Activated T-helper 17 cell treated with anti-CD3 and anti-CD28 coated beads, Interleukin-2, amount 50 U/mL, for 72 hours (primary cell): ENCODE data around the gene ARF6. TPM values are rescaled to one million over a fixed set of nuclear protein-coding genes. Genes with fewer than 3 reads are reported as not detected.

ENCODE experiments used
- ATAC-seq: fragments of 150-1000 bp; cut with Tn5 transposase; replicated peaks from 2 replicates; pipeline ENCODE4 v1.10.0; 2021; ENCODE audit warnings: mild to moderate bottlenecking, moderate library complexity
- H3K27ac Mint-ChIP-seq: one replicate; pipeline ENCODE4 v1.8.0; 2022; ENCODE audit warnings: mixed read lengths
- H3K27me3 Mint-ChIP-seq: one replicate; pipeline ENCODE4 v1.8.0; 2022; ENCODE audit warnings: mixed read lengths
- H3K36me3 Mint-ChIP-seq: one replicate; pipeline ENCODE4 v1.8.0; 2022; ENCODE audit warnings: low read depth, mild to moderate bottlenecking, mixed read lengths
- H3K4me1 Mint-ChIP-seq: one replicate; pipeline ENCODE4 v1.8.0; 2022; ENCODE audit warnings: mixed read lengths
- H3K4me3 Mint-ChIP-seq: one replicate; pipeline ENCODE4 v1.8.0; 2022; ENCODE audit warnings: mild to moderate bottlenecking, mixed read lengths
- H3K9me3 Mint-ChIP-seq: one replicate; pipeline ENCODE4 v1.8.0; 2022; ENCODE audit warnings: mixed read lengths
- total RNA-seq, 2 donors: library from RNA; stranded (reverse); gene quantifications; one replicate each; pipeline ENCODE4 v1.2.3, GENCODE V29; 2022

Gene ARF6
- total RNA-seq = 100 to 1,000 TPM; 161 to 163 TPM

DNA sequence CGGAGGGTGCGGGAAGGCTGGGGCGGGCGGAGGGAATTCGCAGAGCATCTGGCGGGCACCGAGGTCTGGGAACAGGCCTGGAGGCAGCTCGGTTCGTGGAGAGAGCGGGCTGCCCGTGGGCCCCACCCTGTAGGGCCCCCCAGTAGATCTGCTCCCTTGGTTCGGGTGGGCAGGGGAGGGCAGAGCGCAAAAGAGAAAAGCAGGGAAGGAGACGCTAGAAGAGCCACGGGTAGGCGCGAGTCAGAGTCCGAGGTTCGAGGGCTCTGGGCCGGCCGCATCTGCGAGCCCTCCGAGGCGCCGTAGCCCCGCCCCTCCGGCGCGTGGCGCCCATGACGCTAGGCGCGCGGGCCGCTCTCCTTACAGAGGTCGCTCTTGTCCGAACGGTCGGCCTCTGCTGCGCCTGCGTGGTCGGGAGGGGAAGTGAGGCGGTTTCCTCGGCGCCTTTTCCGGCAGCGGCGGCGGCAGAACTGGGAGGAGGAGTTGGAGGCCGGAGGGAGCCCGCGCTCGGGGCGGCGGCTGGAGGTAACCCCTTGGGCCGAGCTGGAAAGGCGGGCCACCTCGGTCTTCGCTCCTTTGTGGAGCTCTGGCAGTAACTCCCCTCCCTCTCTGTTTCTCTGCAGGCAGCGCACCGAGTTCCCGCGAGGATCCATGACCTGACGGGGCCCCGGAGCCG lies at the start of gene ARF6:
Gene ARF6, plus strand, starts transcription at position 447 of the 673 bp plus-strand sequence. CDS start 655 bp downstream, outside the sequence.
- ATAC-seq = peak; percentile 75
- H3K27me3 Mint-ChIP-seq = no peaks in the 10 kb centered on the region
- H3K36me3 Mint-ChIP-seq = peaks cover 74% of the 10 kb centered on the region
- H3K4me3 Mint-ChIP-seq = peak within 1 kb of the TSS; percentile 91
- H3K27ac Mint-ChIP-seq = peak within 1 kb of the TSS; percentile 100
- no peaks in the 10 kb centered on the region for H3K9me3 Mint-ChIP-seq
- peaks cover 7% of the 10 kb centered on the region for H3K4me1 Mint-ChIP-seq

DNA sequence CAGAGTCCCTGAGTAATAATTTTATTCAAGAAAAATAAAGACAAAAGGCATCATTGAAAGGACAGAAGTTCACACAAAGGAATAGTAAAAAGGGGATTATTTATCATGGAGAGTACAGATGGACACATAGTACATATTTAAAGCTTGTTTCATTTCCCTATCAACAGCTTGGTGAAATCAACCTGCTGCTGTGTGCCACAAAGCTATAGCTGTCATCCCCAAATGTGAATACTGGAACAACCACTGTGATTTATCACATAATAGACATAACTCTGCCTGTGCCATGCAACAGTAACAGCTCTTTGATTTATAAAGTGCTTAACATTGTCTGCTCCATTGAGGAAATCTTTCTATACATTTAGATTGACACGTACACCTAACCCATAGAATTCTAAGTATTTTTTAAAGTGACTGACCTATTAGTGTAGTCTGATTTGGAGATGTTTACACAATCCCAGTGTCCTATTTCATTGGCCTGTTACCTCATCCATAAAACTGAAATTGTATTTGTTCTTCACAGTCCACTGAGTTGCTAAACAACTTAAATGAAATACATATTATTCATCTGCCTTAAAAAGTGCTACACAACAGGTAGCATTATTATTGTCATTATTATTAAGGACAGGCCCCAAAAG lies 43.6 kb upstream of the ARF6 start:
- H3K36me3 Mint-ChIP-seq = peaks cover 83% of the 10 kb centered on the region
- H3K27ac Mint-ChIP-seq = peak overlapping the region; percentile 62
- H3K4me1 Mint-ChIP-seq = peaks cover 15% of the 10 kb centered on the region
- H3K9me3 Mint-ChIP-seq = no peaks in the 10 kb centered on the region
- H3K27me3 Mint-ChIP-seq = no peaks in the 10 kb centered on the region
- H3K4me3 Mint-ChIP-seq = peak overlapping the region; percentile 93
- no peak for ATAC-seq

DNA sequence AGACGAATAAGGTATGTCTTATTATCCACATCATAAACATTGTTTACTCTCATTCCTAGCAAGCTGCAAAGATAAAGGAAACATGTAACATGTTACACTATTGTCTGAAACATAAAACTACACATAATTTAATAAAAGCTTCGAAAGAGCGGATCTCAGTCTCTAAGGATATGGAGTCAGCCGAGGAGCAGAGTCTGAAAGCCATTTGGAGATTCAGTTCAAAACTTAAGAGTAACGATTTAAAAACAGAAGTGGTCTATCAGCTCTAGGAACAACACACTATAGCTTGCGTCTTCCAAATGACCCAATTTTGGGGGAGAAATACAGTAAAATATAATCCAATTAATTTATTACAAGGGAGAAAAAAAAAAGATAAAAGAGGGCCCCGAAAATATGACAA lies 41.1 kb upstream of the ARF6 start:
- peak overlapping the region; percentile 93 for H3K4me3 Mint-ChIP-seq
- peaks cover 59% of the 10 kb centered on the region for H3K36me3 Mint-ChIP-seq
- H3K27ac Mint-ChIP-seq = peak overlapping the region; percentile 98
- H3K4me1 Mint-ChIP-seq = peaks cover 19% of the 10 kb centered on the region
- ATAC-seq = no peak
- H3K27me3 Mint-ChIP-seq = no peaks in the 10 kb centered on the region
- no peaks in the 10 kb centered on the region for H3K9me3 Mint-ChIP-seq

DNA sequence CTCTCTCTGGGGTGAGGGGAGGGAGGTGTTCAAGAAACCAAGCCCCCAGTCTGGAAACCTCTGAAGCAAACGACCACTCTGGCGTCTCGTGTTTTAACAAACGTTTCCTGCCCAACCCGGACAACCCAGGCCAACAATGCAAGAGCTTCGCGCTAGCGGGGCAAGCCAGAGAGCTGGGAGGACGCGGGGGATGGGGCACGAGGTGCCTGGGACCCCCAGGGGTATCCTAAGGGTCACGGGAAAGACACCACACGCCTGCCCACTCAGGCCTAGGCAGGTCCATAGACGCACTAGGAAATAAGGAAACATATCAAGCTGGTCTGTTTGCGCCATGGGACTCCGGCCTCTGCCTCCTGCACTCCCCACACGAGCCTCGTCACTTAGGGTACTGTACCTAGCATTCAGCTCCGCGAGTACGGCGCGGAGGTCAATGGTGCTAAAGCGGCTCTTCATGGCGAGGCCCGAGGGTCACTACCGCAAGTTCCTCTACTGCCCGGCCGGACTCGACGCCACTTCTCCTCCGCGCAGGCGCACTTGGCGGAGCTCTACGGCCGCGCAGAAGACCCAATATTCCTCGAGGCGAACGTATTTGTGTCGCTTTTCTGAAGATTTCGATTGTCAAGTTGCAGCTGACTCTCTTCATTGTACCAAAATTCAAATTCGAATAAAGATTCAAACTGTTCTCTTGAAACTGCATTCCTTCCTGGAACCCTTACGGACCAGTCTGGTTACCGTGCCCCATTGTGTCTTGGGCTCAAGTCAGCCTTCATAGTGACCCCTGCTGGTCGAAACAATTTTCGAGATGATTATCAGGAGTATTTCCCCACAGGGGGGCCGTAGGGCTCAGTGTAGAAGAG lies 40.4 kb upstream of the ARF6 start, which contains the start of gene NEMF:
Gene NEMF, minus strand, starts transcription at position 488 of the 857 bp plus-strand sequence. Its CDS starts 35 bp downstream, at position 453.
- H3K4me3 Mint-ChIP-seq = peak within 1 kb of the TSS; percentile 93
- H3K27me3 Mint-ChIP-seq = no peaks in the 10 kb centered on the region
- peaks cover 56% of the 10 kb centered on the region for H3K36me3 Mint-ChIP-seq
- ATAC-seq = peak; percentile 85
- no peaks in the 10 kb centered on the region for H3K9me3 Mint-ChIP-seq
- H3K27ac Mint-ChIP-seq = peak within 1 kb of the TSS; percentile 98
- peaks cover 19% of the 10 kb centered on the region for H3K4me1 Mint-ChIP-seq

DNA sequence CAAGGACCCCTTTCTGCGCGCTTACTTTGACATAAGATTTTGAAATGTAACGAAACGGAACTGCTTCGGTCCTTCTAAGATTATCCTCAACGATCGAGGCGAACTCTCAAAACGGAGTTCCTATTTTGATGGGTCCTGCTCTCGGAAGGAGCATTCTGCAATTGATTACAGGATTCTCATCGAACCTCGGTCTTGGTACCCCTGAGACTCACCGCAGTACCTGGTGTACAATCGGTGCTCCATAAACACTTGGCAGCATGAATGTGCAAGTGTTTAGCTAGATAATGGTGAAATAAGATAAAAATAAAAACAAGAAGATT lies 39.8 kb upstream of the ARF6 start:
- Mint-ChIP-seq H3K36me3 (peaks cover 50% of the 10 kb centered on the region), H3K27me3 (no peaks in the 10 kb centered on the region), H3K27ac (peak overlapping the region; percentile 98), H3K9me3 (no peaks in the 10 kb centered on the region), H3K4me3 (peak overlapping the region; percentile 93), H3K4me1 (peaks cover 19% of the 10 kb centered on the region)
- peak; percentile 8 for ATAC-seq

DNA sequence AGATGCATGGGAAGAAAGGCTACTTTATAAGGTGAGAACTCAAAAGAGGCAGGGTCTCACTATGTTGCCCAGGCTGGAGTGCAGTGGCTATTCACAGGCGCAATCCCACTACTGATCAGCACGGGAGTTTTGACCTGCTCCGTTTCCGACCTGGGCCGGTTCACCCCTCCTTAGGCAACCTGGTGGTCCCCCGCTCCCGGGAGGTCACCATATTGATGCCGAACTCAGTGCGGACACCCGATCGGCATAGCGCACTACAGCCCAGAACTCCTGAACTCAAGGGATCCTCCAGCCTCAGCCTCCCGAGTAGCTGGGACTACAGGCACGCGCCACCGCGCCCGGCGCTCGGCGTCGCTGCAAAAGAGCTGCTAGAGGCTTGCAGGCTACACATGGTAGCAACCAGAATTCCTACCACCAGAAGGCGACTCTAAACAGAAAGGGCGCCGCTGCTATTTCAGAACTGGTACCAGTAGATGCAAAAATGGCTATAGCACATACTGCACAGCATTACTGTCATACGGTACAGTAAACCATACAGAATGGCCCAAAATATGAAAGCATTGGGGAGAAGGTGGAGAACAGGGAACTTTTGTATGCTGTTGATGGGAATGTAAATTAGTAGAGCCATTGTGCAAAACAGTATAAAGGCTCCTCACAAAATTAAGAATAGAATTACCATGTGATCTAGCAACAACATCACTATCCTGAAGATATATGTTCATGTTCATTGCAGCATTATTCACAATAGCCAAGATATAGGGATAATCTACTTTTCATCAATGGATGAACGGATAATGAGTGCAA lies 39.1 kb upstream of the ARF6 start:
- Mint-ChIP-seq H3K9me3 (no peaks in the 10 kb centered on the region), H3K4me3 (peak overlapping the region; percentile 93), H3K27me3 (no peaks in the 10 kb centered on the region), H3K36me3 (peaks cover 43% of the 10 kb centered on the region), H3K4me1 (peaks cover 19% of the 10 kb centered on the region), H3K27ac (peak overlapping the region; percentile 98)
- ATAC-seq = peak; percentile 60

DNA sequence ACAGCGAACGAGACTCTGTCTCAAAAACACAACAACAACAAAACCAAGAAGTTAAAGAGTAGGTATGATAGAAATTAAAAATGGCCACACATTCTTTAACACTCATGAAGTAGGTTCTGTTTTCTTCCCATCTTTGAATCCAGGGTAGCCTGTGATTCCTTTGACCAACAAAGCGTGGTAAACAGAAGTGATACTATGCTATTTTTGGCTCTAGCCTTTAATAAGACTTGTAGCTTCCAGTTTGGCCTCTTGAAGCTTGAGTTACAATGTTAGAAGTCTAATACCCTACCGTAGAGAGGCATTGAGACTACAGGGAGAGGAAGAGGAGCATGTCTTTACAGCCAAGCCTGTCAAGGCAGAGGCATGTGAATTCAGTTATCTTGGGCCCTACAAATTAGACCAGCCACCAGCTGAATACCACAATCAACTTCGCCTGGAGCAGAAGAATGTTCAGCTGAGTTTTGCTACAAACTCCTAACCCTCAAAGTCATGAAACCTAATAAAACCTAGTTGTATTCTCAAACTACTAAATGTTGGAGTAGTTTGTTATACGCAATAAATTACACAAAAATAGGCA lies 35.4 kb upstream of the ARF6 start:
- no peaks in the 10 kb centered on the region for H3K27me3 Mint-ChIP-seq
- peaks cover 18% of the 10 kb centered on the region for H3K4me1 Mint-ChIP-seq
- H3K4me3 Mint-ChIP-seq = peak overlapping the region; percentile 54
- no peaks in the 10 kb centered on the region for H3K9me3 Mint-ChIP-seq
- peak overlapping the region; percentile 84 for H3K27ac Mint-ChIP-seq
- ATAC-seq = no peak
- H3K36me3 Mint-ChIP-seq = peaks cover 6% of the 10 kb centered on the region

DNA sequence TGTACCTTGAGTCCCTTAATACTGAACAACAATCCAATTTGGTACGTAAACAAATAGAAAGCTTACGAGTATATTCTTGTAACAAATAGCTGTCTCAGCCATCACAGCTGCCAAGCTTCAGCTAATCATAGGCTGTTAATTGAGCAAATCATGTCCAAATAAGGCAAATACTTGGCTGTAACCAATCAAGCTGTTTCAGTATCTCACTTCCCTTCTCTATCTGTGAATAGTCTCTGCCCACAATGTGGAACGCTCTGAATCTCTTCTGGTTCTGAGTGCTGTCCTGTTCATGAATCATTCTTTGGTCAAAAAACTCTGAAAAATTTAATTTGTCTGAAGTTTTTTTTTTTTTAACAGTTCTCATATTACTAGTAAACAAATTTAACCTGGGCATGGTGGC lies 34.5 kb upstream of the ARF6 start:
- Mint-ChIP-seq H3K27ac (peak overlapping the region; percentile 84), H3K4me3 (peak overlapping the region; percentile 54), H3K4me1 (peaks cover 22% of the 10 kb centered on the region), H3K36me3 (no peaks in the 10 kb centered on the region), H3K27me3 (no peaks in the 10 kb centered on the region), H3K9me3 (no peaks in the 10 kb centered on the region)
- peak; percentile 55 for ATAC-seq

DNA sequence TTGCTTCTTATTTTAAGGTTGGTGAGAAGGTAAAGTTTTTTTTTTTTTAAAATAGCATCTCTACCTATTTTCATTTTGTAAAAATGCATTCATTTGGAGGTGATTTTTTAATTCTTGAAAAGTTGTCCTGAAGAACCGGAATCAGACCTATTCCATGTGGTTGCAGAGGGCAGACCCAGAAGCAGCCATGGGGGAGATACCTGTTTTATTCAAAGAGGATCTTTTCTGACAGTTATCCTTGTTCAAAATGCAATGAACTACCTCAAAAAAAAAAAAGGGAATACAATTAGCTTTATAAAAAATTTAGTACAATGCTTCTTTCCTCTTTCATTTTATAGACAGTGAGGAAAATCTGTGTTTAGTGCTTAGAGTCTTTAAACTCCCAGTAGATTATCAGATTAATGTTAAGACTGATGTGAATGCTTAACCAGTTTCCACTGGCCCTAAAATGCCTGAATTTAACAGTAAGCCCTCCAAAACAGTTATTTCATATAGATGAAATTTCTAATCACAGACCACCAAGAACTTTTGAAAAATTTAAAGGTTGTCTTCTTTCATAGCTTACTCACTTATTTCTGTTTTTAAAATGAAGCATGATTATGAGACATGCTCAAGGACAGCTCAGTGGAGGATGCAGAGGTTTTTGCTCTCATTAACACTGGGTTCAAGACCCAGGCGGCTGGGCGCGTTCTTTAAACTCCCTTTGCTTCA lies 31.7 kb upstream of the ARF6 start:
- Mint-ChIP-seq H3K27ac (no peak overlapping the region), H3K9me3 (no peaks in the 10 kb centered on the region), H3K4me3 (no peak overlapping the region), H3K4me1 (peaks cover 11% of the 10 kb centered on the region), H3K27me3 (no peaks in the 10 kb centered on the region), H3K36me3 (no peaks in the 10 kb centered on the region)
- ATAC-seq = no peak

DNA sequence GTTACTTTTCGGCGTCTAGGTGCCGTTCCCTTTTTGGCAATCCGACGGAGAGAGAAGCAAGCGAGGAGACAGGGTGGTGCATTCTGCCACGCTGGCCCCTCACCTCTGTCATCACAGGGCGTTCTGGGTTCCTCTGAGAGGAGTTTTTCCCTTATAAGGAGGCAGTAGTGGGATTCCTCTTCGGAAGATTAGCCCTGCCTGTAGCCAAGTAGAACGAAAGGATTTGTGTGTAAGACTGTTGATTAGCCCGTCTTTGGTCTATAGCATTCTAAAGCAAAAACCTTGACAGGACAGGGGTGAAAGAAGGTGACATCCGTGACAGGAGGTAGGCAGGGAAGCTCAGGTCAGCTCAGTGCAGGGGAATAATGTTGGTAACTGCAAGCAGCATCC lies 31.2 kb upstream of the ARF6 start:
- Mint-ChIP-seq H3K4me1 (peaks cover 11% of the 10 kb centered on the region), H3K27me3 (no peaks in the 10 kb centered on the region), H3K36me3 (no peaks in the 10 kb centered on the region), H3K9me3 (no peaks in the 10 kb centered on the region), H3K27ac (no peak overlapping the region), H3K4me3 (no peak overlapping the region)
- peak; percentile 1 for ATAC-seq

DNA sequence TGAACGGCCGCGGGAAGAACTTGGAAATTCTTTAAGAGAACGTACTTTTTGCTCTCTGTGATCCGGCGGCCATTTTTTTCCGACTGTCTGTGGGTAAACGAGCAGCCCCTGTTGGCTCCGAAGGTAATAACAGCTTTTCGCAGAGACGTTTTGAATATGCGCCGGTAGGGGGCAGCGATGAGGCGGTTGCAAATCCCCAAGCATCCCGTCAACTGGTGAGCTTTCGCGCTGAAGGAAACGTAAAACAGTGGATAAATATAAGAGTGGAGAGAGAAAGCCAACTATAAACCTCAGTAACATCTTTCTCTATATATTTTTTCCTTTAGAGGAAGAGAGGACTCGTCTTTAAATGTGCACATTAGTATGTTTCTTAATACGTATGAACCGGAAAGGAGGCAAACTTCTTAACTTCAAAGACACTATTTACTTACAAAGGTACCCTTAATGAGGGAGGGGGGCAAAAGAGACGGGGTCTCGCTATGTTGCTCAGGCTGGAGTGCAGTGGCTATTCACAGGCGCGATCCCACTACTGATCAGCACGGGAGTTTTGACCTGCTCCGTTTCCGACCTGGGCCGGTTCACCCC lies 30.7 kb upstream of the ARF6 start:
- H3K27me3 Mint-ChIP-seq = no peaks in the 10 kb centered on the region
- H3K36me3 Mint-ChIP-seq = no peaks in the 10 kb centered on the region
- no peak overlapping the region for H3K4me3 Mint-ChIP-seq
- peaks cover 11% of the 10 kb centered on the region for H3K4me1 Mint-ChIP-seq
- H3K9me3 Mint-ChIP-seq = no peaks in the 10 kb centered on the region
- H3K27ac Mint-ChIP-seq = no peak overlapping the region
- ATAC-seq = peak; percentile 10

DNA sequence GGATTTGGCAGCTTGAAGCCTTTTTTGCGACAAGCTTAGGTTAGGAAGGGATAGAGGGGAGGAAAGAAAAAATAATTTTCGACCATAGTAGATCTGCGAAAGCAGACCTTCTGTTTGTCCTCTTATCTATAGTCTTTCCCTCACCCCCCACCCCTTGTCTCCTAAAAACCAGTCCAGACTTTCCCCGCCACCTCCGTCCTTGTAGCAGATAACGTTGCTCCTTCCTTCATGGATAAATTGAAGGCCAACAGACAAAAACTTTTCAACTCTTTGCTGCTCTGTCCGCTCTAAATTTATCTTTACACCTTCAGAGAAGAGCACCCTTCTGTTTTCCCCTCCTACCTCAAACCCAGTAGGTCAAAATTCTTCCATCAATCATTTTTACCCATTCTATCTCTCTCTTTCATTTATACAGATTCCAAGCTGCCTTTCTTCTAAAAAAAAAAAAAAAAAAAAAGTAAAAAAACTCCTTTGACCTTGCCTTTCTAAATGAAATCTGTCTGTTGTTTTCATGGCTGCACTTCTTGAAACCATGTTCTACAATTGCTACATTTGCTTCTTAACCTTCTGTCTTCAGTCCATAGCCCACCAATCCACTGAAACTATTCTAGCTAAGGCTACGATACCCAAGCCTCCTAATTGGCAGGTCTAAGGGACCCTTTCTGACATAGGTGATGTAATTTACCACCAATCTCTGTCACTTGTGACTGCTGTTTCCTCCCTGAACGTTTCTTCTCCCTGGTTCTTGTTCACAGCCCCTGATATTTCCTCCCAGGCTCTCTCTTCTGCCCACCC lies 29.2 kb upstream of the ARF6 start:
- Mint-ChIP-seq H3K27ac (no peak overlapping the region), H3K36me3 (peaks cover 5% of the 10 kb centered on the region), H3K4me1 (peaks cover 16% of the 10 kb centered on the region), H3K4me3 (no peak overlapping the region), H3K27me3 (no peaks in the 10 kb centered on the region), H3K9me3 (no peaks in the 10 kb centered on the region)
- peak; percentile 7 for ATAC-seq
